Endothelial cell of umbilical vein (primary cell): ENCODE results near the gene NXPE2. TPM values are rescaled to one million over a fixed set of nuclear protein-coding genes. Genes with fewer than 3 reads are reported as not detected.

Experiments used
- BruUV-seq: library from RNA; stranded (reverse); fragments of 400-500 nt; replicated peaks from 2 replicates; lab custom pipeline; 2021; lab: Mats Ljungman, UMichigan
- CTCF ChIA-PET: fragments of 300-600, 350-600 bp; sonication (Branson Sonifier 250); formaldehyde crosslinking; loops from one replicate; lab custom pipeline; 2021; ENCODE audit warnings: antibody characterized with exemption, inconsistent platforms; lab: Charles Lee
- POLR2A ChIA-PET: fragments of 300-600, 350-600 bp; sonication (Branson Sonifier 250); formaldehyde crosslinking; loops from one replicate; lab custom pipeline; 2021; ENCODE audit warnings: antibody characterized with exemption, inconsistent platforms; lab: Charles Lee
- DNase-seq: peaks from one replicate; pipeline ENCODE4 v3.0.0-alpha.2; 2011; ENCODE audit warnings: low read depth, low spot score
- FAIRE-seq: peaks from 2 replicates; lab custom pipeline; 2011; peaks lifted over from hg19 to GRCh38; lab: Jason Lieb, UNC
- H2AFZ ChIP-seq: 2 replicates; pipeline ENCODE4 v1.6.0; 2012; ENCODE audit warnings: low read depth, low read length, control low read depth, inconsistent platforms
- H3K27ac ChIP-seq: 2 replicates; pipeline ENCODE4 v1.5.1; 2011; ENCODE audit warnings: low read depth, mild to moderate bottlenecking, control low read depth, low read length, moderate library complexity; ENCODE audit not compliant: insufficient read depth
- H3K27me3 ChIP-seq, 2 experiments: 2 replicates each; pipeline versions ENCODE4 v1.6.0 to v1.6.1; 2011; ENCODE audit warnings: low read length in 2 of 2, mixed read lengths in 1 of 2; ENCODE audit not compliant: control insufficient read depth in 2 of 2, insufficient read depth in 2 of 2
- H3K36me3 ChIP-seq, 2 experiments: 2 replicates in 1 of 2; 3 replicates in 1 of 2; pipeline ENCODE4 v1.5.1; 2011; ENCODE audit warnings: low read length in 2 of 2, mild to moderate bottlenecking in 1 of 2, moderate library complexity in 1 of 2; ENCODE audit not compliant: control insufficient read depth in 2 of 2, insufficient read depth in 2 of 2; ENCODE audit errors: extremely low read depth in 1 of 2
- H3K4me1 ChIP-seq: 3 replicates; pipeline ENCODE4 v1.5.1; 2011; ENCODE audit warnings: mild to moderate bottlenecking, low read length; ENCODE audit not compliant: control insufficient read depth, insufficient read depth; ENCODE audit errors: extremely low read depth
- H3K4me2 ChIP-seq: 2 replicates; pipeline ENCODE4 v1.6.1; 2011; ENCODE audit warnings: low read length, control low read depth, mixed read lengths; ENCODE audit not compliant: insufficient read depth
- H3K4me3 ChIP-seq, 3 experiments: fragments of 200-600 bp in 1 of 3; sonication (generic), shearing (Covaris generic) in 1 of 3; replicated peaks in 1 of 3; 2 replicates each; pipeline ENCODE4 v1.5.1; 2011 to 2016; ENCODE audit warnings: control low read depth in 3 of 3, low read length in 3 of 3, mild to moderate bottlenecking in 2 of 3, inconsistent platforms in 1 of 3, low read depth in 1 of 3, moderate library complexity in 1 of 3; ENCODE audit not compliant: insufficient read depth in 1 of 3
- H3K79me2 ChIP-seq: 2 replicates; pipeline ENCODE4 v1.6.0; 2012; ENCODE audit warnings: low read length, inconsistent platforms; ENCODE audit not compliant: control insufficient read depth, insufficient read depth
- H3K9ac ChIP-seq: replicated peaks from 2 replicates; pipeline ENCODE3; 2011; ENCODE audit warnings: low read length, control low read depth; ENCODE audit not compliant: insufficient read depth; ENCODE audit errors: extremely low read depth
- H3K9me1 ChIP-seq: replicated peaks from 3 replicates; pipeline ENCODE4 v1.6.0; 2011; ENCODE audit warnings: mild to moderate bottlenecking, low read length; ENCODE audit not compliant: control insufficient read depth, insufficient read depth; ENCODE audit errors: extremely low read depth
- H3K9me3 ChIP-seq: replicated peaks from 2 replicates; pipeline ENCODE4 v1.5.1; 2012; ENCODE audit warnings: low read length, inconsistent platforms; ENCODE audit not compliant: control insufficient read depth, insufficient read depth
- H4K20me1 ChIP-seq: replicated peaks from 2 replicates; pipeline ENCODE3; 2011; ENCODE audit warnings: mild to moderate bottlenecking, low read length; ENCODE audit not compliant: control insufficient read depth, insufficient read depth; ENCODE audit errors: extremely low read depth
- EZH2 ChIP-seq: IDR thresholded peaks from 2 replicates; pipeline ENCODE4 v1.6.1; 2012; ENCODE audit warnings: borderline replicate concordance, low read depth, mild to moderate bottlenecking, moderate library complexity, low read length, inconsistent platforms; ENCODE audit not compliant: severe bottlenecking
- FOS ChIP-seq: IDR thresholded peaks from 2 replicates; pipeline ENCODE4 v1.6.1; 2011; ENCODE audit warnings: mild to moderate bottlenecking, low read length, moderate library complexity, borderline replicate concordance; ENCODE audit not compliant: insufficient read depth
- GATA2 ChIP-seq: IDR thresholded peaks from 2 replicates; pipeline ENCODE4 v1.7.0; 2011; ENCODE audit warnings: low read depth, mild to moderate bottlenecking, moderate library complexity, mixed read lengths, low read length; ENCODE audit not compliant: insufficient read length, insufficient read depth
- JUN ChIP-seq: IDR thresholded peaks from 2 replicates; pipeline ENCODE4 v1.6.1; 2011; ENCODE audit warnings: borderline replicate concordance, low read depth; ENCODE audit not compliant: insufficient read length, insufficient read depth
- MYC ChIP-seq: IDR thresholded peaks from one replicate; pipeline ENCODE4 v1.6.1; 2011; ENCODE audit warnings: mild to moderate bottlenecking, low read depth, low read length
- POLR2A ChIP-seq: IDR thresholded peaks from 2 replicates; pipeline ENCODE4 v1.6.1; 2012; ENCODE audit warnings: low read depth, mild to moderate bottlenecking, control low read depth, low read length
- POLR2AphosphoS5 ChIP-seq: IDR thresholded peaks from 2 replicates; pipeline ENCODE4 v1.6.1; 2012; ENCODE audit warnings: low read depth, mild to moderate bottlenecking, control low read depth, low read length, moderate library complexity; ENCODE audit not compliant: insufficient read depth
- dilution Hi-C: fragments of 300-500 bp; cut with MboI; formaldehyde crosslinking; loops from one replicate; pipeline ENCODE4 v1.15.0; 2019; ENCODE audit warnings: low sequenced_read_pairs; ENCODE audit not compliant: extremely low pct_ligation_motif_present
- intact Hi-C: fragments of 100-400 bp; cut with micrococcal nuclease; formaldehyde crosslinking; loops from one replicate; pipeline ENCODE4 v1.10.0; 2022
- polyA plus RNA-seq, 4 experiments: library from polyadenylated mRNA; depleted of rRNA in 3 of 4; stranded (reverse) in 3 of 4; unstranded in 1 of 4; fragments of >200 nt; gene quantifications; 2 replicates each; pipeline versions ENCODE4 v1.2.1 to v1.2.3, GENCODE V29; 2011 to 2012; ENCODE audit warnings: missing spikeins in 1 of 4
- total RNA-seq: library from RNA; stranded (reverse); gene quantifications from 2 replicates; pipeline ENCODE4 v1.2.3, GENCODE V29; 2021
- TF ChIP-seq, protein P1 (sequence below), 2 donors: IDR thresholded peaks; 1 replicate in 1 of 2; 2 replicates in 1 of 2; pipeline ENCODE4 v1.5.1; 2011; ENCODE audit warnings: low read length in 2 of 2, mild to moderate bottlenecking in 2 of 2, moderate library complexity in 2 of 2, control low read depth in 1 of 2, inconsistent platforms in 1 of 2, low read depth in 1 of 2; ENCODE audit not compliant: insufficient read depth in 1 of 2; ENCODE audit errors: extremely low read depth in 1 of 2
- TF ChIP-seq, protein P2 (sequence below): IDR thresholded peaks from 2 replicates; pipeline ENCODE4 v1.6.1; 2011; ENCODE audit not compliant: insufficient read depth, insufficient read length

NXPE2 gene
- total and polyA plus RNA-seq, 2 donors (not counting 3 experiments of a cell fraction or from before 2014, with no cell fraction given) = not detected

DNA sequence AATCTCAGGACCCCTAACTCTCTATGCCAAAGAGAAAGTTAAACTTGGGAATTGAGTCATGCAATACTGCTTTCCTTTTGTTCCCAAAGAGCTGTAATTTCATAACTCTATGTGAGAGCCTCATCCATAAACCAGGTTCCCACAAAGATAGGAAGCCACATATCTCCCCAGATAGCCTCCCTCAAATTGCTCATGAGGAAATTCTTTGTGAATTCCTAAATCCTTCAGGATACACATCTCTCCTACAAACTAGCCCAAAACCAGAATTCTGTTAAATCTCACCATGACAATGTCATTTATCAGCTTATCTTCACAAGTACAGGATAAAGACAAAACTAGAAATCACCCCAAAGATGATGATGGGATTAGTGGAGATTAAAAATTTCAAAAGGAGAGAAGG, 4.7 kb upstream of the NXPE2 start:
- Histone ChIP-seq H3K4me1 (no peaks in the 10 kb centered on the region), H3K27ac (no peak overlapping the region), H3K27me3 (no peaks in the 10 kb centered on the region), H3K9ac (no peak overlapping the region), H3K4me2 (no peak overlapping the region), H2AFZ (no peak overlapping the region), H3K9me1 (no peaks in the 10 kb centered on the region), H3K36me3 (no peaks in the 10 kb centered on the region), H3K9me3 (no peaks in the 10 kb centered on the region), H3K79me2 (no peaks in the 10 kb centered on the region), H3K4me3 (no peak overlapping the region), H4K20me1 (no peaks in the 10 kb centered on the region)
- intact Hi-C loops = no loop called here
- DNase-seq = no peak
- no peak for FAIRE-seq
- dilution Hi-C loops = no loop called here
- CTCF ChIA-PET = interaction anchor here (0.5 kb wide), 1 partner anchor 506 kb away, joined by 3 read pairs; no protein-coding TSS in a partner anchor
- TF ChIP-seq MYC (no peak), FOS (no peak), GATA2 (no peak), EZH2 (no peak), JUN (no peak), POLR2AphosphoS5 (no peak), POLR2A (no peak)
- TF ChIP-seq, protein P1, sequence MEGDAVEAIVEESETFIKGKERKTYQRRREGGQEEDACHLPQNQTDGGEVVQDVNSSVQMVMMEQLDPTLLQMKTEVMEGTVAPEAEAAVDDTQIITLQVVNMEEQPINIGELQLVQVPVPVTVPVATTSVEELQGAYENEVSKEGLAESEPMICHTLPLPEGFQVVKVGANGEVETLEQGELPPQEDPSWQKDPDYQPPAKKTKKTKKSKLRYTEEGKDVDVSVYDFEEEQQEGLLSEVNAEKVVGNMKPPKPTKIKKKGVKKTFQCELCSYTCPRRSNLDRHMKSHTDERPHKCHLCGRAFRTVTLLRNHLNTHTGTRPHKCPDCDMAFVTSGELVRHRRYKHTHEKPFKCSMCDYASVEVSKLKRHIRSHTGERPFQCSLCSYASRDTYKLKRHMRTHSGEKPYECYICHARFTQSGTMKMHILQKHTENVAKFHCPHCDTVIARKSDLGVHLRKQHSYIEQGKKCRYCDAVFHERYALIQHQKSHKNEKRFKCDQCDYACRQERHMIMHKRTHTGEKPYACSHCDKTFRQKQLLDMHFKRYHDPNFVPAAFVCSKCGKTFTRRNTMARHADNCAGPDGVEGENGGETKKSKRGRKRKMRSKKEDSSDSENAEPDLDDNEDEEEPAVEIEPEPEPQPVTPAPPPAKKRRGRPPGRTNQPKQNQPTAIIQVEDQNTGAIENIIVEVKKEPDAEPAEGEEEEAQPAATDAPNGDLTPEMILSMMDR (IDR thresholded peaks at IDR 0.05; ENCODE audit: extremely low read depth in 1 of 2, insufficient read depth in 1 of 2, low read depth in 1 of 2, low read length in 2 of 2) = no peak
- TF ChIP-seq, protein P2, sequence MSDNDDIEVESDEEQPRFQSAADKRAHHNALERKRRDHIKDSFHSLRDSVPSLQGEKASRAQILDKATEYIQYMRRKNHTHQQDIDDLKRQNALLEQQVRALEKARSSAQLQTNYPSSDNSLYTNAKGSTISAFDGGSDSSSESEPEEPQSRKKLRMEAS = no peak
- POLR2A ChIA-PET = no interaction called here
- BruUV-seq = no TSS peak
